Neural progenitor cell (in vitro differentiated cells): Measurements from ENCODE around the gene MEI1. TPM values are rescaled to one million over a fixed set of nuclear protein-coding genes. Genes with fewer than 3 reads are reported as not detected.

Experiments
- DNase-seq: peaks from one replicate; pipeline ENCODE4 v3.0.0-alpha.2; 2016; ENCODE audit warnings: low spot score
- H2AFZ ChIP-seq: fragments of 200-600 bp; sonication (generic); replicated peaks from 2 replicates; pipeline ENCODE4 v1.6.1; 2016; ENCODE audit warnings: antibody characterized with exemption
- H3F3A ChIP-seq: fragments of 200-600 bp; sonication (generic); 2 replicates; pipeline ENCODE4 v1.6.1; 2016; ENCODE audit warnings: antibody characterized with exemption, low read depth
- H3K27ac ChIP-seq: fragments of 200-600 bp; sonication (generic); 2 replicates; pipeline ENCODE4 v1.5.1; 2016; ENCODE audit warnings: mild to moderate bottlenecking
- H3K27me3 ChIP-seq: fragments of 200-600 bp; sonication (generic); 2 replicates; pipeline ENCODE4 v1.6.1; 2016; ENCODE audit warnings: mild to moderate bottlenecking, moderate library complexity
- H3K36me3 ChIP-seq: fragments of 200-600 bp; sonication (generic); 2 replicates; pipeline ENCODE4 v1.5.1; 2016
- H3K4me1 ChIP-seq: fragments of 200-600 bp; sonication (generic); 2 replicates; pipeline ENCODE4 v1.6.1; 2016; ENCODE audit warnings: mixed run types
- H3K4me2 ChIP-seq: fragments of 200-600 bp; sonication (generic); 2 replicates; pipeline ENCODE4 v1.6.1; 2016
- H3K4me3 ChIP-seq: fragments of 200-600 bp; sonication (generic); 2 replicates; pipeline ENCODE4 v1.5.1; 2016
- H3K79me2 ChIP-seq: fragments of 200-600 bp; sonication (generic); 2 replicates; pipeline ENCODE4 v1.6.1; 2016; ENCODE audit warnings: low read depth
- H3K9ac ChIP-seq: fragments of 200-600 bp; sonication (generic); 2 replicates; pipeline ENCODE4 v1.6.1; 2016
- H3K9me3 ChIP-seq: fragments of 200-600 bp; sonication (generic); 2 replicates; pipeline ENCODE4 v1.5.1; 2016; ENCODE audit warnings: low read depth
- H4K20me1 ChIP-seq: fragments of 200-600 bp; sonication (generic); 2 replicates; pipeline ENCODE4 v1.6.1; 2016; ENCODE audit warnings: low read depth
- H3K27ac Mint-ChIP-seq: 3 replicates; pipeline ENCODE4 v1.8.0; 2021; ENCODE audit warnings: mixed read lengths
- H3K27me3 Mint-ChIP-seq: 2 replicates; pipeline ENCODE4 v1.8.0; 2022; ENCODE audit warnings: low read depth, mild to moderate bottlenecking, inconsistent platforms, moderate library complexity, mixed read lengths; ENCODE audit not compliant: insufficient read depth
- H3K36me3 Mint-ChIP-seq: 3 replicates; pipeline ENCODE4 v1.8.0; 2021; ENCODE audit warnings: mixed read lengths
- H3K4me1 Mint-ChIP-seq: 3 replicates; pipeline ENCODE4 v1.8.0; 2021; ENCODE audit warnings: mixed read lengths
- H3K4me3 Mint-ChIP-seq: 3 replicates; pipeline ENCODE4 v1.8.0; 2021; ENCODE audit warnings: mild to moderate bottlenecking, moderate library complexity, mixed read lengths
- H3K9me3 Mint-ChIP-seq: 3 replicates; pipeline ENCODE4 v1.8.0; 2020; ENCODE audit warnings: mixed read lengths
- EZH2 ChIP-seq: fragments of 200-600 bp; sonication (generic); IDR thresholded peaks from 2 replicates; pipeline ENCODE4 v1.6.1; 2017; ENCODE audit warnings: antibody characterized with exemption, mild to moderate bottlenecking, moderate library complexity
- EZH2phosphoT487 ChIP-seq: fragments of 200-600 bp; sonication (generic); IDR thresholded peaks from 2 replicates; pipeline ENCODE4 v1.6.1; 2017; ENCODE audit warnings: antibody characterized with exemption
- total RNA-seq: library from RNA; depleted of rRNA; stranded (reverse); fragments of >200 nt; gene quantifications from 2 replicates; pipeline ENCODE4 v1.2.3, GENCODE V29; 2015; ENCODE audit warnings: low replicate concordance
- TF ChIP-seq, protein P1 (sequence below): fragments of 200-600 bp; sonication (generic); IDR thresholded peaks from 2 replicates; pipeline ENCODE4 v1.5.1; 2017; ENCODE audit warnings: antibody characterized with exemption, mild to moderate bottlenecking

The MEI1 gene
- total RNA-seq, 1 donor from 2014 or later, result not detected

DNA sequence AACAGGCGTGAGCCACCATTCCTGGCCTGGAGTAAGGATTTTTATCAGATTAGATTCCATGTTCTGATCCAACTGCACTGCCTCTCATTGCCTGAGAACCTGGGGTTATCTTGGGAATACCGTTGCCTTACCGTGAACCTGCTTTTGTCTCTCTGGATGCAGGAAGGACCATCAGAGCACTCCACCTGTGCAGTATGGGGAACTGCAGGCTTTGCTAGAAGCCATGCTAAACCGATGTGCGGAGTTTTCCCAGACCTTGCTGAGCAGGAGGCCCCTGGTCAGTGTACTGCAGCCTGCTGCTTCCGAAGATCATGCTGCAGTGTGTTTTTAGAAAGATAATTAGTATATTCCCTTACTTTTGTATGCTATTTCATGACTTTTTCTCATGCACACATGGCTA lies 43.6 kb downstream of the MEI1 start:
- Mint-ChIP-seq H3K9me3 (no peaks in the 10 kb centered on the region), H3K4me3 (no peak overlapping the region), H3K27ac (no peak overlapping the region), H3K36me3 (no peaks in the 10 kb centered on the region), H3K27me3 (peaks cover 1% of the 10 kb centered on the region), H3K4me1 (peaks cover 2% of the 10 kb centered on the region)
- H3K4me3 ChIP-seq, result no peak overlapping the region
- H3K27me3 ChIP-seq, result peaks cover 8% of the 10 kb centered on the region
- H3K79me2 ChIP-seq, result no peaks in the 10 kb centered on the region
- H3K4me2 ChIP-seq, result no peak overlapping the region
- TF ChIP-seq EZH2 (no peak), EZH2phosphoT487 (no peak)
- TF ChIP-seq, protein P1, sequence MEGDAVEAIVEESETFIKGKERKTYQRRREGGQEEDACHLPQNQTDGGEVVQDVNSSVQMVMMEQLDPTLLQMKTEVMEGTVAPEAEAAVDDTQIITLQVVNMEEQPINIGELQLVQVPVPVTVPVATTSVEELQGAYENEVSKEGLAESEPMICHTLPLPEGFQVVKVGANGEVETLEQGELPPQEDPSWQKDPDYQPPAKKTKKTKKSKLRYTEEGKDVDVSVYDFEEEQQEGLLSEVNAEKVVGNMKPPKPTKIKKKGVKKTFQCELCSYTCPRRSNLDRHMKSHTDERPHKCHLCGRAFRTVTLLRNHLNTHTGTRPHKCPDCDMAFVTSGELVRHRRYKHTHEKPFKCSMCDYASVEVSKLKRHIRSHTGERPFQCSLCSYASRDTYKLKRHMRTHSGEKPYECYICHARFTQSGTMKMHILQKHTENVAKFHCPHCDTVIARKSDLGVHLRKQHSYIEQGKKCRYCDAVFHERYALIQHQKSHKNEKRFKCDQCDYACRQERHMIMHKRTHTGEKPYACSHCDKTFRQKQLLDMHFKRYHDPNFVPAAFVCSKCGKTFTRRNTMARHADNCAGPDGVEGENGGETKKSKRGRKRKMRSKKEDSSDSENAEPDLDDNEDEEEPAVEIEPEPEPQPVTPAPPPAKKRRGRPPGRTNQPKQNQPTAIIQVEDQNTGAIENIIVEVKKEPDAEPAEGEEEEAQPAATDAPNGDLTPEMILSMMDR, result peak; percentile 5
- no peaks in the 10 kb centered on the region for H3K4me1 ChIP-seq
- no peak overlapping the region for H2AFZ ChIP-seq
- no peaks in the 10 kb centered on the region for H4K20me1 ChIP-seq
- H3K27ac ChIP-seq, result no peak overlapping the region
- H3F3A ChIP-seq, result no peaks in the 10 kb centered on the region
- H3K9ac ChIP-seq, result no peak overlapping the region
- no peaks in the 10 kb centered on the region for H3K36me3 ChIP-seq
- no peaks in the 10 kb centered on the region for H3K9me3 ChIP-seq
- DNase-seq, result peak; percentile 21

DNA sequence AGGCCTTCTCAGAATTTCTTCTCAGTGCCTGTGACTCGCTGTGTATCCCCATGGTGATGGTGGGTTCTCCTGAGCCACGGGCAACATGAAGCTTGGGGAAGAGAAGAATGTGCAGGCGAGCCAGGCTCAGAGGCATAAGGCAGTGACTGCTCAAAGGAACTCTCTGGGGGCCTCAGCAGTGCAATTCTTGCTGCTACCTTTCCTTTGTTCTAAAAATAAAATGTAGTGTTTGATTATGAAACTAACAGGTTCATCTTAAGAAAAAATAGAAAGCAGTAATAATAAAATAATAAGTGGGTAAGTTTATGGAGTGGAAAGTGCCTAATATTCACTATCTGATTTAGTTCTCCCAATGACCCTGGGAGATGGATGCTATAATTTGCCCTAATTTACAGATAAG lies 46.7 kb downstream of the MEI1 start:
- H3F3A ChIP-seq, result no peaks in the 10 kb centered on the region
- DNase-seq, result no peak
- H3K36me3 Mint-ChIP-seq, result no peaks in the 10 kb centered on the region
- peaks cover 8% of the 10 kb centered on the region for H3K27me3 ChIP-seq
- no peaks in the 10 kb centered on the region for H3K36me3 ChIP-seq
- H3K4me2 ChIP-seq, result no peak overlapping the region
- H3K4me1 Mint-ChIP-seq, result peaks cover 2% of the 10 kb centered on the region
- no peaks in the 10 kb centered on the region for H3K79me2 ChIP-seq
- no peaks in the 10 kb centered on the region for H3K9me3 Mint-ChIP-seq
- H2AFZ ChIP-seq, result no peak overlapping the region
- H3K4me1 ChIP-seq, result no peaks in the 10 kb centered on the region
- no peak overlapping the region for H3K9ac ChIP-seq
- H4K20me1 ChIP-seq, result no peaks in the 10 kb centered on the region
- H3K27ac Mint-ChIP-seq, result no peak overlapping the region
- H3K27ac ChIP-seq, result no peak overlapping the region
- TF ChIP-seq EZH2 (no peak), EZH2phosphoT487 (no peak)
- TF ChIP-seq, protein P1, result no peak
- no peak overlapping the region for H3K4me3 ChIP-seq
- no peak overlapping the region for H3K4me3 Mint-ChIP-seq
- no peaks in the 10 kb centered on the region for H3K9me3 ChIP-seq
- peaks cover 7% of the 10 kb centered on the region for H3K27me3 Mint-ChIP-seq

DNA sequence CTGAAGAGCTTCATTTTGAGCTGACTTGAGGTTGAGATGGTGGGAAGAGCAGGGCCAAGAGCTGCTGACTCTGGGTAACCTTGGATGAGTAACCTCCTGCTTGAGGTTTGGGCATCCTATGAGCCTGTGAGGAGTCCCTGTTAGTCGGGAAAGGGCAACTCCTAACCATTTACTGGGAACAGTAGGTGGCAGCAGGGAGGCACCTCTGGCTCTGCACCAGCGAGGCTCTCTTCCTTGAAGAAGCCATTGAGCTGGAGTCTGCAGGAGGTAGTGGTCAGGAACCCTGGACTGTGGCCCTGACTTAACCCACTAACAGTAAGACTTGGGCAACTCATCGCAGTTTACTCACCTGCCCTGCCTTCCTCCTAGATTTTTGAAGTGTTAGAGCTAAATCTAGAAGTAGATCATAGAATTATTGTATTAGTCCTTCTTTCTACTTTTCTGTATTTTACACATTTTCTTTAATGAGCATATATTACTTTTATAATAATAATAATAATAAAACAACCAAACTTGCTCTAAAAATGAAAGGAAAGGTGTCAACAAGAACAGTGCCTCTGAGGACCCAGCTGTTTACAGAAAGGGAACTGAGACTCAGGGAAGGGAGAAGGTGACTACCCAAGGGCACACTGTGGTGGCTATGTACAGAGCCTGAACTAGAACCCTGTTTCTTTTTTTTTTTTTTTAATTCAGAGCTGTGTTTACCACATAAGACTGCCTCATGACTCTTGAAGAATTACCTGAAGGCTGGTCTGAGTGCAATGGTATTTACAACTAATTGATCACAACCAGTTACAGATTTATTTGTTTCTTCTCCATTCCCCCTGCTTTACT lies 47.5 kb downstream of the MEI1 start:
- no peak overlapping the region for H3K27ac ChIP-seq
- no peak overlapping the region for H3K4me2 ChIP-seq
- H3K9me3 ChIP-seq, result no peaks in the 10 kb centered on the region
- no peak overlapping the region for H2AFZ ChIP-seq
- H3K27me3 Mint-ChIP-seq, result peaks cover 7% of the 10 kb centered on the region
- peaks cover 2% of the 10 kb centered on the region for H3K4me1 Mint-ChIP-seq
- H3K4me1 ChIP-seq, result no peaks in the 10 kb centered on the region
- peak; percentile 88 for DNase-seq
- H3K36me3 ChIP-seq, result no peaks in the 10 kb centered on the region
- H4K20me1 ChIP-seq, result no peaks in the 10 kb centered on the region
- no peak overlapping the region for H3K9ac ChIP-seq
- H3K36me3 Mint-ChIP-seq, result no peaks in the 10 kb centered on the region
- no peaks in the 10 kb centered on the region for H3K79me2 ChIP-seq
- peaks cover 8% of the 10 kb centered on the region for H3K27me3 ChIP-seq
- H3F3A ChIP-seq, result no peaks in the 10 kb centered on the region
- H3K27ac Mint-ChIP-seq, result no peak overlapping the region
- H3K9me3 Mint-ChIP-seq, result no peaks in the 10 kb centered on the region
- TF ChIP-seq, protein P1, result peak; percentile 72
- TF ChIP-seq EZH2phosphoT487 (no peak), EZH2 (no peak)
- H3K4me3 ChIP-seq, result no peak overlapping the region
- no peak overlapping the region for H3K4me3 Mint-ChIP-seq
